HG03103 (cell line): ENCODE measurements around the gene PSG5.
"Not testable (repeated sequence)": the region's sequence is repeated elsewhere in the genome, so short reads cannot be mapped to it uniquely, and the experiment has no call there.

Experiments used
- ATAC-seq: cut with Tn5 transposase; IDR thresholded peaks from one replicate; pipeline ENCODE4 v1.9.1; 2021; ENCODE audit warnings: low read depth; ENCODE audit not compliant: unreplicated experiment

The PSG5 gene

GRCh38 chr19:43186311-43186935 is at the start of gene PSG5:
Gene PSG5, minus strand, starts transcription at chr19:43186536. Its CDS starts 131 bp downstream, at chr19:43186405.
- not testable (repeated sequence) for ATAC-seq

- not testable (repeated sequence) for ATAC-seq
Observed at GRCh38 chr19:43235686-43236085, 49.4 kb upstream of the PSG5 start.

DNA sequence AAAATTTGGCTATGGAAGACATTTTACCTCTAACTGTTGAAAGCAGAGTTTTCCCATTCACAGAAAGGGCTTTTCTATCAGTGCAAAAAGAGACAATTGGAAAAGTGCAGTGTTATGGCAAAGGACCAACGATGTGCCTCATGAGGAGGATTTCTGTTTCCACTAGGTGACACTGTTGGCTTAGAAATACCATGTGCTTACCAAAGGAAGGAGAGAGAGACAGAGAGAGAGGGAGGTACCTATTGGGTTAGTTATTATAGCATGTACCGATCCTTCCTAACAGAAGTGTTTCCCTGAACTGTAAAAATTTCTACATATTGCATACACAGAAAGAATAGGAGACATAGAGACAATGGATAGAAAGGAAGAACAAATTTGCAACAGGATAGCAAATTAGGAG is 43.0 kb upstream of the PSG5 start:
- ATAC-seq: no peak

- ATAC-seq: not testable (repeated sequence)
Observed at GRCh38 chr19:43228730-43229129, 42.4 kb upstream of the PSG5 start.

GRCh38 chr19:43226986-43227385 is 40.6 kb upstream of the PSG5 start:
- not testable (repeated sequence) for ATAC-seq

DNA sequence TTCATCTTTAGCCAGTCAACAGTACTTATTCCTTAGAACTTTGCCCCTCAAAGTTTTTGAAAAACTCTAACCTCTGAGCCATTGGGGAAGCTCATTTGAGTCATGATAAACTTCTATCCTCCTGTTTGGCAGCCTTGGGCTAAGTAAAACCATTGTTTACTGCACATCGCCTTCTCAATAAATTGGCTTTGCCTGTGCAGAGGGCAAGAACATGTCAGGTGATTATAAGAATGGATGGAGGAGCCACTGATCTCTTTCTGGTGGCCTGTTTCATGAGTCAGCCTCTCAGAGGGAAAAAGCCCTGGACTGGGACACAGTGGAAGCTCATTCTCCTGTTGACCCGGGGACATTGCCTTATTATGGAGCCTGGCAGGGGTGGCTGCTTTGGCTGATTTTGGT is 38.5 kb upstream of the PSG5 start:
- ATAC-seq: no peak

- ATAC-seq: not testable (repeated sequence)
Observed at GRCh38 chr19:43224201-43224854, 38.0 kb upstream of the PSG5 start.

DNA sequence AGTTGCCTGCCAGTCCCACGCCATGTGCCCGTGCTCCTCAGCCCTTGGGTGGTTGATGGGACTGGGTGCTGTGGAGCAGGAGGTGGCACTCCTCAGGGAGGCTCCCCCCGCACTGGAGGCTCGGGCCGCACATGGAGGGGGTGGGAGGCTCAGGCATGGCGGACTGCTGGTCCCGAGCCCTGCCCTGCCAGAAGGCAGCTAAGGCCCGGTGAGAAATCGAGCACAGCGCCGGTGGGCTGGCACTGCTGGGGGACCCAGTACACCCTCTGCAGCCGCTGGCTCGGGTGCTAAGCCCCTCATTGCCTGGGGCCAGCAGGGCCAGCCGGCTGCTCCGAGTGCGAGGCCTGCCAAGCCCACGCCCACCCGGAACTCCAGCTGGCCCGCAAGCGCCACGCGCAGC is 35.6 kb upstream of the PSG5 start:
- not testable (repeated sequence) for ATAC-seq

DNA sequence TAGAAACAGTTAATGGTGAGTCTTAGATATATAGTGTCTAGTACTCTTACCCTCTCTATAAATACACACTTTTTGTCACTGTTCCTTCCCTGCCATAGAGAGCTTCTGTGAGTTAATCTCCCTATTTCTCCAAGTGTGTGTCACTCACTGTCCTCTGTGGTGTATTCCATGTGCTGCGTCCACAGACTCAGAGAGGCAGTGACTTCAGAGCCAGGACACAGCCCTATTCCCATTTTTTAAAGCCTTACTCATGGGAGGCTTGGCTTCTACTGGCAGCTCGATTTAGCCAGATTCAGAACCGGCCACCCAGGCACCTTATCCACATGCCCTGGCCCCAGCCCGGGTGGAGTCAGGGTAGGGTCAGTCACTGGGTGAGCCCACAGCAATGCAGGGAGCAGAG is 32.8 kb upstream of the PSG5 start:
- ATAC-seq: not testable (repeated sequence)

- ATAC-seq: not testable (repeated sequence)
Observed at GRCh38 chr19:43215881-43216280, 29.5 kb upstream of the PSG5 start.

DNA sequence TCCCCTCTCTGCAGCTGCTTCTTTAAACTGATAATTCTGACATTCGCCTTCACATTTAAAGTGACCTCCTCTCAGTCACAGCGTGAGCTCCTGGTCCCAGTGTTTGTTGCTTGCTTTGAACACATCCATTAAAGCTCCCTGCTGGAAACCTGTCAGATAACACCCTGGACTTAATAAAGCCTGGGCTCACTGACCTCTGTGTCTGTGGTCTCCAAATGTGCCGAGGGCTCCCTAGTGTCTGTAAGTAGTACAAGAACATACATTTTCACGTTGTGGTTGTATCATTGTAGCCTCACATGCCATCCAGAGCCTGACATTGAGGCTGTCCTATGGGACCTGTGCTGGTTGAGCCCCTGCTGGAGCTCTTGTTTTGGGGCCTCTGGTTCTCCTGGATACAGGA is 21.7 kb upstream of the PSG5 start:
- no peak for ATAC-seq

DNA sequence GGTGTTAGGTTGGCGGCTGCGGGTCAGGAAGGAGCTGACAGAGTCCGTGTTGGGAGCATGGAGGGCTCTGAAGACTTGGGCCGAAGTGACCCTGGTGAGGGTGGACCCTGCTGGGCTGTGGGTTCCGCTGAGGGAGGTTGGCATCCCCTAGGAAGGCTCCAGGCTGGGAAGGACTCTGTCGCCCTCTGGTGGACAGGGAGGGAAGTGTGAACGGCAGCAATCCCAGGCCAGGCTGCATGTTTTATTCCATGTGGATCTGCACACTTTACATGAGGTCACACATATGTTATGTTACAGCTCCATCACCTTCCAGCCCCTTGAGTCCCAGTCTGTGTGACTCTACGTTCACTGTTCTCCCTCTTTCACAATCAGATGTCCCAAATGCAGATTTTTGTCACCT is 20.8 kb upstream of the PSG5 start:
- not testable (repeated sequence) for ATAC-seq

GRCh38 chr19:43205471-43206105 is 19.3 kb upstream of the PSG5 start, which contains the start of gene PSG4:
Gene PSG4, minus strand, starts transcription at chr19:43205638. Its CDS starts 102 bp downstream, at chr19:43205536.
- ATAC-seq: not testable (repeated sequence)

- ATAC-seq: not testable (repeated sequence)
Observed at GRCh38 chr19:43203611-43204010, 17.3 kb upstream of the PSG5 start.

- ATAC-seq: not testable (repeated sequence)
Observed at GRCh38 chr19:43201891-43202290, 15.6 kb upstream of the PSG5 start.

- not testable (repeated sequence) for ATAC-seq
Observed at GRCh38 chr19:43201337-43201801, 15.0 kb upstream of the PSG5 start.

DNA sequence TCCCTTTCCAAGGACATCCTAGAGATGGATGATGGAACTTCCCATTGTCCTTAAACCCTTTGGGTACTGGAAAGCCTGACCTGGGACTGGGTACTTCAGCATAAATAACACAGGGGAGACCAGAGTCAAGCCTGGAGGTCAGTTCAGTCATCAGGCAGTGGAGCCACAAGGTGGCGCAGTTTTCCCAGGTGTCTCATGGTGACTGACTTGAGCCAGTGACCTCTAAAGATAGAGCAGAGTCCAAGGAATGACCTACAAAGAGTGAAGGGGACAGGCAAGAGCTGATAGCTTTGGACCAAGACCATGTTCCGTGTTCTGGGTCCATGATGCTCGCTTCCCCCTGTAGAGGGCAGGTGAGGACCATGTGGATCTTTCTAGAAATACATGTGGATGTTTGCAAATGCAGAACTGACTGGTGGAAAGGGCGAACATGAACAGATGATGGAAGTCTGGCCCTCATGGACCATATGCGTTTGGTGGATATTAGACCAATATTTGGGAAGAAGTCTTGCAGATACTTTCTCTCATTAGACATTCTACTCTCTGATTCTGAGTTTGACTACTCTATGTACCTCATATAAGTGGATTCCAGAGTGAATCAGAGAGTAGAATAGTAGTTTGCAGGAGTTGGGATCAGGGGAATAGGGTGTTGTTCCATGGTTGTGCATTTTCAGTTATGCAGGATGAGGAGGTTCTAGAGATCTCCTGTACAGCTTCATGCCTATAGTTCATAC is 12.5 kb upstream of the PSG5 start:
- ATAC-seq: not testable (repeated sequence)

DNA sequence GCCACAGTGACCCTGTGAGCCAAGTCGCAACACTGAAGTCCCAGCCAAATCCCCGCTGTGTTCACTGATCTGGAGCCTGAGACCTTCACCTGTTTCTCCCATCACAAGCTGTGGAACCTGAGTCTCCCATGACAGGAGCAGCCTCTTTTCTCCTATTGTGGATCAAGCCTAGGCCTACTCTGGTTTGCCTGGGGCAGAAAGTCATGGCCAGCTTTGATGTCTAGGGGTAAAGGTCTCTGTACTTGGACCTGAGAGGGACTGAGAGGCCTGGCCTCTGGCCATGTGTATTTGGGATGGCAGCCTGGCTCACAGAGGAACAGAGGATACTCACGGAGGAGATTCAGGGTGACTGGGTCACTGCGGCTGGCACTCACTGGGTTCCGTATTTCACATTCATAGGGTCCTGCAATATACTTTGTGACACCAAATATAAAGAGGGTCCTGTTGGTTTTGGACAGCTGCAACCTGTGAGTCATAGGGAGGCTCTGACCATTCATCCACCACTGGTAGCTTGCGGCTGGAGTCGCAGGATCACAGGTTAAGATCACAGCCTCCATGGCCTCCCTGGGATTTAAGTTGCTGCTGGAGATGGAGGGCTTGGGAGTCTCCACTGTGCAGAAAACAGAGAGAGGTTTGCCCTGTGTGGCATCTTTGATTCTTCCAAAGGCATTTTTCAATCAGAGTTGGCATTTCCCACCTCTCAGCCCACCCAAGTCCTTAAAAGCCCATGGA is 11.5 kb upstream of the PSG5 start:
- not testable (repeated sequence) for ATAC-seq

- not testable (repeated sequence) for ATAC-seq
Observed at GRCh38 chr19:43194397-43194796, 8.1 kb upstream of the PSG5 start.
